Keratinocyte (primary cell): ENCODE data around the gene GFPT2. TPM values are rescaled to one million over a fixed set of nuclear protein-coding genes. Genes with fewer than 3 reads are reported as not detected.

Experiments used
- DNase-seq: peaks from one replicate; pipeline ENCODE4 v3.0.0-alpha.2; 2011; ENCODE audit warnings: low read depth, missing footprints, low spot score
- FAIRE-seq: peaks from 2 replicates; lab custom pipeline; 2011; peaks lifted over from hg19 to GRCh38; lab: Jason Lieb, UNC
- H2AFZ ChIP-seq: 2 replicates; pipeline ENCODE4 v1.6.0; 2012; ENCODE audit warnings: low read length, control low read depth, inconsistent platforms; ENCODE audit not compliant: control insufficient read depth
- H3K27ac ChIP-seq: 2 replicates; pipeline ENCODE4 v1.5.1; 2011; ENCODE audit warnings: low read length; ENCODE audit not compliant: control insufficient read depth, insufficient read depth
- H3K27me3 ChIP-seq: 3 replicates; pipeline ENCODE4 v1.6.0; 2011; ENCODE audit warnings: low read length; ENCODE audit not compliant: control insufficient read depth, insufficient read depth; ENCODE audit errors: extremely low read depth
- H3K36me3 ChIP-seq, 2 experiments: 2 replicates in 1 of 2; 3 replicates in 1 of 2; pipeline ENCODE4 v1.5.1; 2011; ENCODE audit warnings: low read length in 2 of 2, mild to moderate bottlenecking in 1 of 2; ENCODE audit not compliant: control insufficient read depth in 2 of 2, insufficient read depth in 2 of 2; ENCODE audit errors: extremely low read depth in 1 of 2
- H3K4me1 ChIP-seq: 3 replicates; pipeline ENCODE4 v1.5.1; 2011; ENCODE audit warnings: low read length; ENCODE audit not compliant: control insufficient read depth, insufficient read depth; ENCODE audit errors: extremely low read depth
- H3K4me2 ChIP-seq: 3 replicates; pipeline ENCODE4 v1.6.0; 2011; ENCODE audit warnings: low read depth, low read length; ENCODE audit not compliant: control insufficient read depth, insufficient read depth; ENCODE audit errors: extremely low read depth
- H3K4me3 ChIP-seq, 3 experiments: fragments of 200-600 bp in 1 of 3; sonication (generic) in 1 of 3; 2 replicates in 2 of 3; 3 replicates in 1 of 3; pipeline ENCODE4 v1.5.1; 2011 to 2016; ENCODE audit warnings: low read length in 3 of 3, mild to moderate bottlenecking in 3 of 3, control low read depth in 2 of 3, inconsistent platforms in 1 of 3, low read depth in 1 of 3, mixed read lengths in 1 of 3, mixed run types in 1 of 3, moderate library complexity in 1 of 3; ENCODE audit not compliant: control insufficient read depth in 2 of 3, insufficient read depth in 2 of 3; ENCODE audit errors: extremely low read depth in 1 of 3
- H3K79me2 ChIP-seq: 2 replicates; pipeline ENCODE4 v1.6.0; 2012; ENCODE audit warnings: low read length; ENCODE audit not compliant: control insufficient read depth, insufficient read depth
- H3K9ac ChIP-seq: 3 replicates; pipeline ENCODE4 v1.6.0; 2011; ENCODE audit warnings: low read length; ENCODE audit not compliant: control insufficient read depth, insufficient read depth; ENCODE audit errors: extremely low read depth
- H3K9me1 ChIP-seq: 3 replicates; pipeline ENCODE4 v1.6.0; 2011; ENCODE audit warnings: low read length; ENCODE audit not compliant: control insufficient read depth, insufficient read depth; ENCODE audit errors: extremely low read depth
- H3K9me3 ChIP-seq: 2 replicates; pipeline ENCODE4 v1.5.1; 2012; ENCODE audit warnings: low read depth, low read length; ENCODE audit not compliant: control insufficient read depth
- H4K20me1 ChIP-seq: 3 replicates; pipeline ENCODE4 v1.6.0; 2011; ENCODE audit warnings: low read length; ENCODE audit not compliant: control insufficient read depth, insufficient read depth; ENCODE audit errors: extremely low read depth
- CTCF ChIP-seq, 3 experiments: IDR thresholded peaks in 1 of 3; conservative IDR thresholded peaks in 1 of 3; optimal IDR thresholded peaks in 1 of 3; 2 replicates in 2 of 3; 3 replicates in 1 of 3; pipeline versions ENCODE3 to v1.5.1; 2011; ENCODE audit warnings: low read length in 3 of 3, mild to moderate bottlenecking in 3 of 3, moderate library complexity in 2 of 3, control low read depth in 1 of 3, inconsistent platforms in 1 of 3; ENCODE audit not compliant: insufficient read depth in 2 of 3; ENCODE audit errors: extremely low read depth in 1 of 3
- EZH2 ChIP-seq: IDR thresholded peaks from one replicate; pipeline ENCODE4 v1.6.1; 2012; ENCODE audit warnings: inconsistent platforms, mild to moderate bottlenecking, low read length, moderate library complexity
- dilution Hi-C: fragments of 300-500 bp; cut with MboI; formaldehyde crosslinking; loops from one replicate; pipeline ENCODE4 v1.7.0; 2020; ENCODE audit warnings: low sequenced_read_pairs; ENCODE audit not compliant: extremely low pct_ligation_motif_present
- polyA plus RNA-seq, 5 experiments: library from polyadenylated mRNA; depleted of rRNA in 3 of 5; stranded (reverse) in 3 of 5; stranded (forward) in 1 of 5; unstranded in 1 of 5; fragments of >200 nt; gene quantifications; 1 replicate in 1 of 5; 2 replicates in 3 of 5; 3 replicates in 1 of 5; pipeline versions ENCODE4 v1.2.1 to v1.2.3, GENCODE V29; 2011 to 2012; ENCODE audit warnings: missing spikeins in 2 of 5, low read depth in 1 of 5, low replicate concordance in 1 of 5

Gene GFPT2
- polyA plus RNA-seq, 1 donor (not counting 4 experiments of a cell fraction or from before 2014, with no cell fraction given): not detected

- Histone ChIP-seq H3K4me2 (no peak overlapping the region), H2AFZ (no peak overlapping the region), H3K36me3 (no peaks in the 10 kb centered on the region), H3K27me3 (peaks cover 19% of the 10 kb centered on the region), H3K79me2 (no peaks in the 10 kb centered on the region), H3K9ac (no peak overlapping the region), H3K9me1 (no peaks in the 10 kb centered on the region), H4K20me1 (no peaks in the 10 kb centered on the region), H3K27ac (no peak overlapping the region), H3K9me3 (no peaks in the 10 kb centered on the region), H3K4me1 (no peaks in the 10 kb centered on the region), H3K4me3 (no peak overlapping the region)
- FAIRE-seq (no peak), DNase-seq (no peak)
- no peak for TF ChIP-seq EZH2
- no peak for TF ChIP-seq CTCF (optimal IDR thresholded peaks at IDR 0.05 in 1 of 3, IDR thresholded peaks at IDR 0.05 in 1 of 3, conservative IDR thresholded peaks at IDR 0.05 in 1 of 3; ENCODE audit: extremely low read depth in 1 of 3, insufficient read depth in 2 of 3, low read length in 3 of 3)
- dilution Hi-C loops: no loop called here
Observed at GRCh38 chr5:180358179-180358578, 5.0 kb upstream of the GFPT2 start.

- Histone ChIP-seq H4K20me1 (no peaks in the 10 kb centered on the region), H3K27ac (no peak overlapping the region), H3K9ac (no peak overlapping the region), H3K4me3 (no peak overlapping the region), H3K79me2 (no peaks in the 10 kb centered on the region), H2AFZ (no peak overlapping the region), H3K4me1 (no peaks in the 10 kb centered on the region), H3K9me3 (no peaks in the 10 kb centered on the region), H3K4me2 (no peak overlapping the region), H3K9me1 (no peaks in the 10 kb centered on the region), H3K36me3 (no peaks in the 10 kb centered on the region), H3K27me3 (peaks cover 47% of the 10 kb centered on the region)
- dilution Hi-C loops: no loop called here
- TF ChIP-seq EZH2 (no peak), CTCF (optimal IDR thresholded peaks at IDR 0.05 in 1 of 3, IDR thresholded peaks at IDR 0.05 in 1 of 3, conservative IDR thresholded peaks at IDR 0.05 in 1 of 3; ENCODE audit: extremely low read depth in 1 of 3, insufficient read depth in 2 of 3, low read length in 3 of 3) (no peak)
- no peak for FAIRE-seq
- DNase-seq: no peak
Observed at GRCh38 chr5:180354966-180355365, 1.8 kb upstream of the GFPT2 start.
